HG02588 (cell line): ENCODE measurements around the gene FHOD1.

ENCODE experiments used
- ATAC-seq: cut with Tn5 transposase; IDR thresholded peaks from one replicate; pipeline ENCODE4 v1.9.1; 2021; ENCODE audit warnings: mild to moderate bottlenecking, moderate library complexity; ENCODE audit not compliant: unreplicated experiment

The FHOD1 gene

GRCh38 chr16:67247192-67248072 is at the start of gene FHOD1:
TSS of gene FHOD1 (minus strand) at chr16:67247481. CDS start at chr16:67247410, 71 bp downstream.
- ATAC-seq = peak; percentile 46

DNA sequence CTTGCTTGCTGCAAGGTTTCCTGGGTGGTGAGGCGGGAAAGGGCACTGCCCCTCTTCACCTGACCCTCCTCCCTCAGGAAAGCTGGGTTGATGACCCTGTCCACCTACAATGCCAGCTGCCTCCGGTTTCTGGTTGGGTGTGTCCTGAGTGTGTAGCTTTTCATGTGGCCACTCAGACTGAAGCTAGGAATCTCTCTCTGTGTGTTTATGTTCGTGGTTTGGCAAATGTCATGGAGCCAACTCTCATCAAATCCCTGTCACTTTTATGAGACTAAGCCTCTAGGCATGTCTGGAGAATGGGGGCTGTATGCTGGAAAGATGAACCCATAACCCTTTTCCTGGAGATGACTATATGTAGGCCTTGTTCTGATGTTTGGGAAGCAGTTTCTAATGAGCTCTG is 49.1 kb upstream of the FHOD1 start:
- ATAC-seq = no peak

DNA sequence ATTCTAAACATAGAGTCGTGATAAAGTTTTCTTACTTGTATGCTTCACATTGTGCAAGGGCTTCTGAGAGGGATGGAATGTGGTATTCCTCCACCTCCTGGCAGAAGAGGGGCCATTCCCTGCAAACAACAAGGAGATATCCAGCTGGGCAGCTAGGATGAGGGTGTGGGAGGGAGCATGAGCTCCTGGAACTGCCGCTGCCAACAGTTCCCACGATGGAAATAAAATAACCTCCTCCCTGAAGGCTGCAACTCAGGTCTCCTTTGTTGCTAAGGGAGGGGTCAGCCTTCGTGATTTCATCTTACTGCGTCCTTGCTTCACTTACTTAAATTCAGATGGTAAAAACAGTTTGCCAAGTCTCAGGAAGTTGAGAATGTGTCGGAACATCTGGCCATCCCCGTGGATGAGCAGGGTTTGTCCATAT is 47.7 kb upstream of the FHOD1 start:
- no peak for ATAC-seq

DNA sequence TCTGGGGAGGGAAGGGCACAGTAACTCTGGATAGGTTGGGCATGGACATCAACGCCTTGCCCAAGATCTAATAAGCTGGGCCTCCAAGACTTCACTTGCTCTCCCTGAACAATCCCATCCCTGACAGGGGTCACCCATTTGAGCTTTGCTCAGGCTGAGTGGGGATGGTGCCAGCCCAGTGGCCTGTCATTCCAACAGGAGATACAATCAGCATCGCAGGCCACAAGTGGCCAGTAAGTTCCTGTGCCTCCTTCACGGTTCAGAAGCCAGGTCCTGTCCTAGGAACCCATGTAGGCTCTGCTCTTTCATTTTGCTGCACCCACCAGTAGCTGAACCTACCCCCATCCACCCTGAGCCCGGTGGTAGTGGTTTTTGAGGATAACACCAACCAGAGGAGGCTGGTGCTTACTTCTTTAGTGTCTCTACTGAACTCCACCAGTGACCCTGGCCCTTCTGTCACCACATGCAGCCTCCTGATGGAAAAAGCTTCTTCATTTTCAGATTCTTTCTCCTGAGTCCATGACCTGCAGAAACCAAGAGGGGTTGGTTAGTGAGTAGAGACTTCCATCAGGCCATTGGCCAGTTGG is 47.0 kb upstream of the FHOD1 start:
- no peak for ATAC-seq

GRCh38 chr16:67291461-67291860 is 44.2 kb upstream of the FHOD1 start:
- no peak for ATAC-seq

GRCh38 chr16:67287960-67288359 is 40.7 kb upstream of the FHOD1 start:
- ATAC-seq = no peak

GRCh38 chr16:67286441-67287235 is 39.4 kb upstream of the FHOD1 start:
- ATAC-seq = no peak

- ATAC-seq = no peak
Measured at GRCh38 chr16:67284699-67285646, 37.7 kb upstream of the FHOD1 start.

GRCh38 chr16:67283826-67284555 is 36.7 kb upstream of the FHOD1 start:
- ATAC-seq = no peak

- ATAC-seq = no peak
Measured at GRCh38 chr16:67283039-67283825, 36.0 kb upstream of the FHOD1 start.

GRCh38 chr16:67282447-67282805 is 35.1 kb upstream of the FHOD1 start:
- ATAC-seq = no peak

- no peak for ATAC-seq
Measured at GRCh38 chr16:67281536-67282446, 34.5 kb upstream of the FHOD1 start.

DNA sequence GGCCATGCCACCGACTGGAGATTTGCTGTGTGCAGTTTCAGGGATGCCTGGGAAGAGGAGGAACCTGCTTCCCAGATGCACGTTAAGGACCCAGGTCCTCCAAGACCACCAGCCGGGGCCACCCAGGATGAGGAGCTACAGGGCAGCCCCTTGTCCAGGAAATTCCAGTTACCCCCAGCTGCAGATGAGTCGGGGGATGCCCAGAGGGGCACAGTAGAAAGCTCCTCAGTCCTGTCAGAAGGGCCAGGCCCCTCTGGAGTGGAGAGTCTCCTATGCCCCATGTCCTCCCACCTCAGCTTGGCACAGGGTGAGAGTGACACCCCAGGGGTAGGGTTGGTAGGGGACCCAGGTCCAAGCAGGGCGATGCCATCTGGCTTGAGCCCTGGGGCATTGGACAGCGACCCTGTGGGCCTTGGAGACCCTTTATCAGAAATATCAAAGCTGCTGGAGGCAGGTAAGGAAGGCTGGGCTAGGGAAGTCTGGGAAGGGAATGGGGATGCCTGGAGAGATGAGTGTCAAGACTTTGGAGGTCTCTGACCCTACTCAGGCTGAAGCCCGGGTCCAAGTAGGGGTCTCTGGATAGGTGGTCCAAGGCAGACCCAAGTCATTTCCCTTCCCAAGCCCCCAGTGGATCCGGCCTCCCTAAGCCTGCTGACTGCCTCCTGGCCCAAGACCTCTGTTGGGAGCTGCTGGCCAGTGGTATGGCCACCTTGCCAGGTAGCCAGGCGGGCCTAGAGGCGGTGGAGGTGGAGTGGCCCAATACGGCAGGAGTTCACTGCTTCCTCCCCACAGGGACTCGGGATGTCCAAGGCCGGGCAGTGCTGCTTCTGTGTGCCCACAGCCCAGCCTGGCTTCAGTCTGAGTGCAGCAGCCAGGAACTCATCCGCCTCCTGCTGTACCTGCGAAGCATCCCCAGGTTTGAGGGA is 33.1 kb upstream of the FHOD1 start:
- no peak for ATAC-seq

GRCh38 chr16:67279296-67280089 is 32.2 kb upstream of the FHOD1 start, which contains the start of gene PLEKHG4:
TSS of gene PLEKHG4 (plus strand) at chr16:67279532. CDS start at chr16:67280045, 513 bp downstream.
- ATAC-seq = peak; percentile 72

- ATAC-seq = peak; percentile 25
Measured at GRCh38 chr16:67278773-67279295, 31.6 kb upstream of the FHOD1 start.
